HUES64 (cell line): ENCODE data around the gene AVEN.
"Not testable (repeated sequence)": the region's sequence is repeated elsewhere in the genome, so short reads cannot be mapped to it uniquely, and the experiment has no call there.

ENCODE experiments used
- H3K27ac ChIP-seq: 2 replicates; pipeline ENCODE4 v1.7.0; 2013; ENCODE audit warnings: low read depth, low read length, inconsistent platforms
- H3K27me3 ChIP-seq: 2 replicates; pipeline ENCODE4 v1.6.1; 2013; ENCODE audit warnings: mild to moderate bottlenecking, low read length; ENCODE audit not compliant: insufficient read depth
- H3K36me3 ChIP-seq: 2 replicates; pipeline ENCODE4 v1.6.1; 2013; ENCODE audit warnings: mild to moderate bottlenecking, low read length; ENCODE audit not compliant: insufficient read depth
- H3K4me1 ChIP-seq: 2 replicates; pipeline ENCODE4 v1.6.1; 2013; ENCODE audit warnings: mild to moderate bottlenecking, low read length, moderate library complexity; ENCODE audit not compliant: insufficient read depth
- H3K4me3 ChIP-seq: 2 replicates; pipeline ENCODE4 v1.5.1; 2013; ENCODE audit warnings: mild to moderate bottlenecking, low read length, moderate library complexity
- H3K9ac ChIP-seq: 2 replicates; pipeline ENCODE4 v1.6.1; 2013; ENCODE audit warnings: mild to moderate bottlenecking, low read depth, low read length
- H3K9me3 ChIP-seq: 2 replicates; pipeline ENCODE4 v1.6.1; 2013; ENCODE audit warnings: low read depth, low read length; ENCODE audit not compliant: insufficient read depth
- WGBS: fragments of 150-250, 120-280 bp; methylation state at CpG from one replicate; pipeline ENCODE4 v1.1.7; 2013; ENCODE audit warnings: missing lambda C conversion rate; 5-methylcytosine and 5-hydroxymethylcytosine counted together

Gene AVEN

GRCh38 chr15:34039790-34040113 lies 748 bp upstream of the AVEN start:
- H3K27ac ChIP-seq = no peak overlapping the region

GRCh38 chr15:34038023-34038870 lies 757 bp downstream of the AVEN start:
- peak overlapping the region; percentile 93 for H3K9ac ChIP-seq
- under 1% methylated on average over 69 of the region's 70 CpGs for WGBS
- H3K27me3 ChIP-seq = peaks cover 29% of the 10 kb centered on the region
- peaks cover 5% of the 10 kb centered on the region for H3K4me1 ChIP-seq
- no peaks in the 10 kb centered on the region for H3K9me3 ChIP-seq
- H3K36me3 ChIP-seq = no peaks in the 10 kb centered on the region
- H3K27ac ChIP-seq = peak overlapping the region; percentile 84; the same call in 1 of the 2 replicates
- H3K4me3 ChIP-seq = peak overlapping the region; percentile 81

More at GRCh38 chr15:34039790-34040113, 748 bp upstream of the AVEN start:
- Histone ChIP-seq H3K36me3 (no peaks in the 10 kb centered on the region), H3K9ac (no peak overlapping the region), H3K4me3 (peak overlapping the region; percentile 81), H3K4me1 (peaks cover 5% of the 10 kb centered on the region), H3K27me3 (peaks cover 29% of the 10 kb centered on the region), H3K9me3 (no peaks in the 10 kb centered on the region)
- whole genome bisulfite sequencing = 88% methylated on average over 1 of the region's 1 CpG

GRCh38 chr15:34031987-34032760 lies 6.8 kb downstream of the AVEN start:
- Histone ChIP-seq H3K4me3 (no peak overlapping the region), H3K27me3 (no peaks in the 10 kb centered on the region), H3K9ac (no peak overlapping the region), H3K4me1 (no peaks in the 10 kb centered on the region), H3K27ac (no peak overlapping the region), H3K9me3 (peaks cover 14% of the 10 kb centered on the region; the same call in 1 of the 2 replicates), H3K36me3 (no peaks in the 10 kb centered on the region)
- 88% methylated on average over 9 of the region's 10 CpGs for whole genome bisulfite sequencing

GRCh38 chr15:34027606-34028005 lies 11.4 kb downstream of the AVEN start:
- Histone ChIP-seq H3K36me3 (no peaks in the 10 kb centered on the region), H3K9me3 (peaks cover 14% of the 10 kb centered on the region; the same call in 1 of the 2 replicates), H3K27ac (no peak overlapping the region), H3K4me3 (no peak overlapping the region), H3K4me1 (no peaks in the 10 kb centered on the region), H3K27me3 (no peaks in the 10 kb centered on the region), H3K9ac (no peak overlapping the region)
- 63% methylated on average over 3 of the region's 3 CpGs for WGBS

GRCh38 chr15:34025252-34025651 lies 13.8 kb downstream of the AVEN start:
- Histone ChIP-seq H3K9ac (no peak overlapping the region), H3K27ac (no peak overlapping the region), H3K9me3 (peaks cover 14% of the 10 kb centered on the region; the same call in 1 of the 2 replicates), H3K27me3 (no peaks in the 10 kb centered on the region), H3K4me1 (no peaks in the 10 kb centered on the region), H3K36me3 (no peaks in the 10 kb centered on the region), H3K4me3 (no peak overlapping the region)
- WGBS = 92% methylated on average over 3 of the region's 3 CpGs

GRCh38 chr15:34023907-34024306 lies 15.1 kb downstream of the AVEN start:
- Histone ChIP-seq H3K4me3 (no peak overlapping the region), H3K4me1 (no peaks in the 10 kb centered on the region), H3K36me3 (no peaks in the 10 kb centered on the region), H3K27me3 (no peaks in the 10 kb centered on the region), H3K27ac (no peak overlapping the region), H3K9me3 (peaks cover 13% of the 10 kb centered on the region; the same call in 1 of the 2 replicates), H3K9ac (no peak overlapping the region)
- WGBS = 100% methylated on average over 1 of the region's 1 CpG

GRCh38 chr15:34019369-34019990 lies 19.5 kb downstream of the AVEN start:
- H3K4me1 ChIP-seq = 0 out of 2 replicates have a peak, but pooled peaks cover 3% of the 10 kb centered on the region
- H3K27me3 ChIP-seq = no peaks in the 10 kb centered on the region
- no peaks in the 10 kb centered on the region; the same call in 1 of the 2 replicates for H3K36me3 ChIP-seq
- H3K9me3 ChIP-seq = no peaks in the 10 kb centered on the region
- WGBS = 86% methylated on average over 3 of the region's 3 CpGs
- H3K9ac ChIP-seq = no peak overlapping the region
- H3K27ac ChIP-seq = no peak overlapping the region
- no peak overlapping the region for H3K4me3 ChIP-seq

GRCh38 chr15:34018738-34019137 lies 20.3 kb downstream of the AVEN start:
- H3K4me1 ChIP-seq, H3K36me3 ChIP-seq, H3K4me3 ChIP-seq, H3K27me3 ChIP-seq, H3K27ac ChIP-seq, H3K9me3 ChIP-seq, H3K9ac ChIP-seq: not testable (repeated sequence)
- 96% methylated on average over 2 of the region's 2 CpGs for WGBS

GRCh38 chr15:34018021-34018645 lies 20.9 kb downstream of the AVEN start:
- Histone ChIP-seq H3K27ac (no peak overlapping the region), H3K4me3 (no peak overlapping the region), H3K4me1 (0 out of 2 replicates have a peak, but pooled peaks cover 3% of the 10 kb centered on the region), H3K9me3 (no peaks in the 10 kb centered on the region), H3K9ac (no peak overlapping the region), H3K27me3 (no peaks in the 10 kb centered on the region), H3K36me3 (no peaks in the 10 kb centered on the region; the same call in 1 of the 2 replicates)
- WGBS = 94% methylated on average over 16 of the region's 16 CpGs

- Histone ChIP-seq H3K27me3 (no peaks in the 10 kb centered on the region), H3K9ac (no peak overlapping the region), H3K9me3 (no peaks in the 10 kb centered on the region), H3K4me3 (no peak overlapping the region), H3K4me1 (0 out of 2 replicates have a peak, but pooled peaks cover 3% of the 10 kb centered on the region), H3K27ac (no peak overlapping the region), H3K36me3 (no peaks in the 10 kb centered on the region; the same call in 1 of the 2 replicates)
- WGBS = 88% methylated on average over 2 of the region's 2 CpGs
These were observed 24.4 kb downstream of the AVEN start for GRCh38 chr15:34014556-34014955.
